DOHH2 (cell line): Measurements from ENCODE around the gene TRIM41.

Experiments
- H3F3A ChIP-seq: fragments of 200-600 bp; sonication (generic), shearing (Covaris generic); 2 replicates; pipeline ENCODE4 v1.6.0; 2016; ENCODE audit warnings: antibody characterized with exemption, mild to moderate bottlenecking; ENCODE audit not compliant: control insufficient read depth, insufficient read depth
- H3K27ac ChIP-seq: fragments of 200-600 bp; sonication (generic); 2 replicates; pipeline ENCODE4 v1.5.1; 2014; ENCODE audit warnings: low read depth, mild to moderate bottlenecking, low read length, moderate library complexity
- H3K27me3 ChIP-seq: fragments of 200-600 bp; sonication (generic); 2 replicates; pipeline ENCODE4 v1.6.1; 2014; ENCODE audit warnings: mild to moderate bottlenecking, low read length, mixed read lengths; ENCODE audit not compliant: control insufficient read depth
- H3K36me3 ChIP-seq: fragments of 200-600 bp; sonication (generic); 2 replicates; pipeline ENCODE4 v1.6.1; 2014; ENCODE audit warnings: mild to moderate bottlenecking, low read length, moderate library complexity, mixed read lengths; ENCODE audit not compliant: control insufficient read depth
- H3K4me1 ChIP-seq: fragments of 200-600 bp; sonication (generic); 2 replicates; pipeline ENCODE4 v1.6.1; 2014; ENCODE audit warnings: mild to moderate bottlenecking, low read length, mixed read lengths; ENCODE audit not compliant: control insufficient read depth
- H3K4me2 ChIP-seq: fragments of 200-600 bp; sonication (generic); 2 replicates; pipeline ENCODE4 v1.6.0; 2014; ENCODE audit warnings: mild to moderate bottlenecking, low read length, moderate library complexity
- H3K4me3 ChIP-seq: fragments of 200-600 bp; sonication (generic); 2 replicates; pipeline ENCODE4 v1.5.1; 2014; ENCODE audit warnings: mild to moderate bottlenecking, low read length, mixed read lengths
- H3K79me2 ChIP-seq: fragments of 200-600 bp; sonication (generic); 2 replicates; pipeline ENCODE4 v1.6.1; 2014; ENCODE audit warnings: mild to moderate bottlenecking, low read length, mixed read lengths; ENCODE audit not compliant: control insufficient read depth
- H3K9me2 ChIP-seq: fragments of 200-600 bp; sonication (generic); replicated peaks from 2 replicates; pipeline ENCODE4 v1.6.1; 2014; ENCODE audit warnings: mild to moderate bottlenecking, low read length, mixed read lengths; ENCODE audit not compliant: control insufficient read depth
- H3K9me3 ChIP-seq: fragments of 200-600 bp; sonication (generic); 2 replicates; pipeline ENCODE4 v1.6.1; 2014; ENCODE audit warnings: antibody characterized with exemption, low read length, mixed read lengths; ENCODE audit not compliant: control insufficient read depth, insufficient read depth
- H4K20me1 ChIP-seq: fragments of 200-600 bp; sonication (generic); 2 replicates; pipeline ENCODE4 v1.6.0; 2014; ENCODE audit warnings: low read depth, mild to moderate bottlenecking, antibody characterized with exemption, low read length, moderate library complexity; ENCODE audit not compliant: control insufficient read depth, insufficient read depth
- EZH2phosphoT487 ChIP-seq: fragments of 200-600 bp; sonication (generic); IDR thresholded peaks from 2 replicates; pipeline ENCODE4 v1.6.1; 2017; ENCODE audit warnings: borderline replicate concordance, mild to moderate bottlenecking, antibody characterized with exemption, low read length, moderate library complexity, mixed read lengths
- TF ChIP-seq, protein P1 (sequence below): fragments of 200-600 bp; sonication (generic); IDR thresholded peaks from one replicate; pipeline ENCODE4 v1.5.1; 2014; ENCODE audit warnings: antibody characterized with exemption, mild to moderate bottlenecking, low read depth, low read length; ENCODE audit not compliant: poor library complexity, severe bottlenecking

TRIM41 gene

DNA sequence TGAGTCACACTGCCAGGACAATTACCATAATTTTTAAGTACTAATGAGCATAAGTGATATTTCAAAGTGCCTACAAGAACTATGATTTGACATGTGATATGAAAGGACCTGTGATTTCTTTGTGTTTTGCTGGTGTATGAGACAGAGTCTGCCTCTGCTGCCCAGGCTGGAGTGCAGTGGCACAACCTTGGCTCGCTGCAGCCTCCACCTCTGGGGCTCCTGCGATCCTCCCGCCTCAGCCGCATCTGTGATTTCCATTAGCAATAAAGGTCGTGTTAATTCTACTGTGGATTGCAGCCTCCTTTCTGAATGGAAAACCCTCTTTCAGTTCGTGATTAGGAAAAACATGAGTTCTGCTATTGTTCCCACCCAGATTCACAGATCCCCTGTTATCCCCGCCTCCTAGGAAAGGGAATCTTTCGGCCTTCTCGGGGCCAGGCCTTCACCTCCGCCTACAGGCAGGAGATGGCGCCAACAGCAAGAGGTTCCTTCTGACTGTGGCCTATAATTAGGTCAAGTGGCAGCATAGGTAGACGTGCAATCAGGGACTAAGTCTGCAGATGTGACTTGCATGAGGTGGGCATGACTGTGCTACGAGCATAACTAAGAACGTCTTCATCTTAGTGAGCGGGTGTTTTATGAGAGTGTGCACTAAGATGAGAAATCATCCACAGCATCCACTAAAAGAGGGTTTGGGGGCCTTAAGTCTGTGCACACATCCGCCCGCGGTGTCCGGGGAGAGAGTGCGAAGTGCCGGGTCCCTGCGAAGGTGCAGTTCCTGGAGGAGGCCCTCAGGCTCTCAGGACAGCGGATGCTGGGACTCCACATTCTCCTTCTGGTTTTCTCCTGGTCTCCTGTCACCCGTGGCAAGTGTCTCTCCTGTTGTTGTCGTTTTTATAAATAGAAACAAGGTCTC, 41.2 kb upstream of the TRIM41 start:
- no peaks in the 10 kb centered on the region for H3K36me3 ChIP-seq
- H3K9me2 ChIP-seq: no peaks in the 10 kb centered on the region
- H3K27ac ChIP-seq: no peak overlapping the region
- peaks cover 23% of the 10 kb centered on the region for H3F3A ChIP-seq
- H3K9me3 ChIP-seq: no peaks in the 10 kb centered on the region
- peak overlapping the region; percentile 65 for H3K4me2 ChIP-seq
- H3K4me1 ChIP-seq: peaks cover 43% of the 10 kb centered on the region
- H4K20me1 ChIP-seq: no peaks in the 10 kb centered on the region
- peaks cover 13% of the 10 kb centered on the region; the same call in 1 of the 2 replicates for H3K27me3 ChIP-seq
- no peaks in the 10 kb centered on the region for H3K79me2 ChIP-seq
- TF ChIP-seq, protein P1, sequence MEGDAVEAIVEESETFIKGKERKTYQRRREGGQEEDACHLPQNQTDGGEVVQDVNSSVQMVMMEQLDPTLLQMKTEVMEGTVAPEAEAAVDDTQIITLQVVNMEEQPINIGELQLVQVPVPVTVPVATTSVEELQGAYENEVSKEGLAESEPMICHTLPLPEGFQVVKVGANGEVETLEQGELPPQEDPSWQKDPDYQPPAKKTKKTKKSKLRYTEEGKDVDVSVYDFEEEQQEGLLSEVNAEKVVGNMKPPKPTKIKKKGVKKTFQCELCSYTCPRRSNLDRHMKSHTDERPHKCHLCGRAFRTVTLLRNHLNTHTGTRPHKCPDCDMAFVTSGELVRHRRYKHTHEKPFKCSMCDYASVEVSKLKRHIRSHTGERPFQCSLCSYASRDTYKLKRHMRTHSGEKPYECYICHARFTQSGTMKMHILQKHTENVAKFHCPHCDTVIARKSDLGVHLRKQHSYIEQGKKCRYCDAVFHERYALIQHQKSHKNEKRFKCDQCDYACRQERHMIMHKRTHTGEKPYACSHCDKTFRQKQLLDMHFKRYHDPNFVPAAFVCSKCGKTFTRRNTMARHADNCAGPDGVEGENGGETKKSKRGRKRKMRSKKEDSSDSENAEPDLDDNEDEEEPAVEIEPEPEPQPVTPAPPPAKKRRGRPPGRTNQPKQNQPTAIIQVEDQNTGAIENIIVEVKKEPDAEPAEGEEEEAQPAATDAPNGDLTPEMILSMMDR: peak; percentile 96
- no peak for TF ChIP-seq EZH2phosphoT487
- H3K4me3 ChIP-seq: peak overlapping the region; percentile 49

DNA sequence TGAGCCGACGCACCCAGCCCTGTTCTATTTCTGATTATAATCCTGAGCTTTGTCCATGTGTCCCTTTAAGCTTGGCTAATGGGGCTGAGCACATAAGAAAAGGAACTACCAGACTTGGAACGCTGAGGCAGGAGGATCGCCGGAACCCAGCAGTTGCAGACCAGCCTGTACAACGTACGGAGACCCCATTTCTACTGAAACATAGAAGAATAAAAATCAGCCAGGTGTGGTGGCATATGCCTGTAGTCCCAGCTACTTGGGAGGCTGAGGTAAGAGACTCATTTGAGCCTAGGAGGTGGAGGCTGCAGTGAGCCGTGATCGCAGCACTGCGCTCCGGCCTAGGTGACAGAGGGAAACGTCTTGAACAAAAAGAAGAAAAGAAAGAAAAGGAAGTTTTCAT, 40.4 kb upstream of the TRIM41 start:
- Histone ChIP-seq H3K79me2 (no peaks in the 10 kb centered on the region), H3K27ac (no peak overlapping the region), H3K4me3 (peak overlapping the region; percentile 49), H3K4me2 (peak overlapping the region; percentile 65), H3F3A (peaks cover 28% of the 10 kb centered on the region), H3K27me3 (peaks cover 10% of the 10 kb centered on the region; the same call in 1 of the 2 replicates), H3K4me1 (peaks cover 50% of the 10 kb centered on the region), H3K36me3 (no peaks in the 10 kb centered on the region), H3K9me3 (no peaks in the 10 kb centered on the region), H3K9me2 (no peaks in the 10 kb centered on the region), H4K20me1 (no peaks in the 10 kb centered on the region)
- TF ChIP-seq, protein P1: no peak
- TF ChIP-seq EZH2phosphoT487: no peak

DNA sequence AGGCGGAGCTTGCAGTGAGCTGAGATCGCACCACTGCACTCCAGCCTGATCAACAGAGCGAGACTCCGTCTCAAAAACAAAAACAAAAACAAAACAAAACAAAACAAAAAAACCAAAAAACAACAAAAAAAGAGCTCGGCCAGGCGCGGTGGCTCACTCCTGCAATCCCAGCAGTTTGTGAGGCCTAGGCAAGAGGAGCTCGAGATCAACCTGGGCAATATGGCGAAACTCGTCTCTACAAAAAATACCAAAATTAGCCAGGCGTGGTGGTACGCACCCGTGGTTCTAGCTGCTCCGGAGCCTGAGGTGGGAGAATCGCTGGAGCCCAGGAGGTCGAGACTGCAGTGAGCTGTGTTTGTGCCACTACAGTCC, 38.2 kb upstream of the TRIM41 start:
- H3K36me3 ChIP-seq: no peaks in the 10 kb centered on the region
- H3K9me2 ChIP-seq: no peaks in the 10 kb centered on the region
- peak overlapping the region; percentile 71 for H3K27ac ChIP-seq
- peaks cover 31% of the 10 kb centered on the region for H3F3A ChIP-seq
- no peaks in the 10 kb centered on the region for H3K79me2 ChIP-seq
- TF ChIP-seq, protein P1: no peak
- TF ChIP-seq EZH2phosphoT487: no peak
- peak overlapping the region; percentile 98 for H3K4me2 ChIP-seq
- peaks cover 57% of the 10 kb centered on the region for H3K4me1 ChIP-seq
- peaks cover 10% of the 10 kb centered on the region; the same call in 1 of the 2 replicates for H3K27me3 ChIP-seq
- no peaks in the 10 kb centered on the region for H4K20me1 ChIP-seq
- no peaks in the 10 kb centered on the region for H3K9me3 ChIP-seq
- H3K4me3 ChIP-seq: peak overlapping the region; percentile 88
